Measurements from ENCODE around the gene HDGF.

HDGF gene

DNA sequence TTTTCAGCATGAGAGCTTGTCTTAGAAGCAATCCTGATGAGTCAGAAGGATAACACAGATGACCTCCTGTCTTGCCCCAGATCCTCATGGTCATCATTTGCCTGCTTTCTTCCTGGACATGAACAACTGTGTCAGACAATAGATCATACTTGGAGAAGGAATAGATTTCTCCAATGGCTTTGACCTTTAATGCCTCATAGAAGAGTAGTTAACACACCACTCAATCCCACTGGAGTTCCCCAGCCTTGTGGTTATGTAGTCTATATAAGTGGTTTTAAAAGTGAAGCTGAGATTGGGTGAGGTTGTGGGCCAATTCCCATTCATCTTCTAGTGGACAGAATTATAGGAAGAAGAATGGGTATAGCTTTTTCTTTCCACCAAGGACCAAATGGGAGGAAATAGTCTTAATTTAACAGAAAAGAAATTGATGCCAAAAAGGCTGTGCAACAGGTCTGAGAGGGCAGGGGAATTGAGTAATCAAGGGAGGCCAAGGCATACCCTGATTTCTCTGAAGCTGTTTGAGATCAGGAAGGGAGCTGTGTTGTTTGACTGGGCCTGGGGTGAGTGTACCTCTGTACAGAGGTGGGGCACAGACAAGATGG, 30.2 kb upstream of the HDGF start:
- Histone ChIP-seq H3K9me3 (no peaks in the 10 kb centered on the region), H3K27ac (no peak overlapping the region), H3K4me1 (peaks cover 0 to 13% (median 7%) of the 10 kb centered on the region in 4 donors), H3K27me3 (no peaks in the 10 kb centered on the region), H3K36me3 (peaks cover 24 to 51% (median 38%) of the 10 kb centered on the region in 3 donors), H3K4me3 (no peak overlapping the region)
- TF ChIP-seq, protein P1, sequence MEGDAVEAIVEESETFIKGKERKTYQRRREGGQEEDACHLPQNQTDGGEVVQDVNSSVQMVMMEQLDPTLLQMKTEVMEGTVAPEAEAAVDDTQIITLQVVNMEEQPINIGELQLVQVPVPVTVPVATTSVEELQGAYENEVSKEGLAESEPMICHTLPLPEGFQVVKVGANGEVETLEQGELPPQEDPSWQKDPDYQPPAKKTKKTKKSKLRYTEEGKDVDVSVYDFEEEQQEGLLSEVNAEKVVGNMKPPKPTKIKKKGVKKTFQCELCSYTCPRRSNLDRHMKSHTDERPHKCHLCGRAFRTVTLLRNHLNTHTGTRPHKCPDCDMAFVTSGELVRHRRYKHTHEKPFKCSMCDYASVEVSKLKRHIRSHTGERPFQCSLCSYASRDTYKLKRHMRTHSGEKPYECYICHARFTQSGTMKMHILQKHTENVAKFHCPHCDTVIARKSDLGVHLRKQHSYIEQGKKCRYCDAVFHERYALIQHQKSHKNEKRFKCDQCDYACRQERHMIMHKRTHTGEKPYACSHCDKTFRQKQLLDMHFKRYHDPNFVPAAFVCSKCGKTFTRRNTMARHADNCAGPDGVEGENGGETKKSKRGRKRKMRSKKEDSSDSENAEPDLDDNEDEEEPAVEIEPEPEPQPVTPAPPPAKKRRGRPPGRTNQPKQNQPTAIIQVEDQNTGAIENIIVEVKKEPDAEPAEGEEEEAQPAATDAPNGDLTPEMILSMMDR (IDR thresholded peaks at IDR 0.05): no peak
- intact Hi-C loops (cut with DNase I; ENCODE audit: low total_unique reads): no loop called here
- DNase-seq: no peak

DNA sequence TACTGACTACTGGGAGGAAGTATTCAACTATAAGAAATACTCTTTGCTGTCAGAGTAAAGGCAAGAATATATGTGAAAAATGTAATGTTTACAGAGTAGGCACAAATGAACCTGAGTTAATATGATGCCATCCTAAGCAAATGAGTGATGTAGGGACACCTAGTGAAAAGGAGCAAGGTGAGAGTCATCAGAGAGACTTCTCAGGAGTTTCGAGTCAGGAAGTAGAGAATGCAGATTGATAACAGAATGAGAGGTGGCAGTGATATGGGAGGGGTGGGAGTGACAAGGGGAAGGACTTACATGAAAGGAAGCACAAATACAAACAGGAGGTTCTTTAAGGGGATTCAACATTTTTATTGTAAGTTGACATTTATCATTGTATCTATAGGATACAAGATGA, 26.1 kb upstream of the HDGF start:
- DNase-seq: no peak
- no peaks in the 10 kb centered on the region for H3K9me3 ChIP-seq
- peaks cover 0 to 34% (median 17%) of the 10 kb centered on the region in 4 donors for H3K4me1 ChIP-seq
- no peaks in the 10 kb centered on the region for H3K27me3 ChIP-seq
- TF ChIP-seq, protein P1 (IDR thresholded peaks at IDR 0.05): no peak
- peaks cover 0 to 14% (median 3%) of the 10 kb centered on the region in 3 donors for H3K36me3 ChIP-seq
- H3K4me3 ChIP-seq: no peak overlapping the region
- intact Hi-C loops (cut with DNase I; ENCODE audit: low total_unique reads): no loop called here
- no peak overlapping the region for H3K27ac ChIP-seq

DNA sequence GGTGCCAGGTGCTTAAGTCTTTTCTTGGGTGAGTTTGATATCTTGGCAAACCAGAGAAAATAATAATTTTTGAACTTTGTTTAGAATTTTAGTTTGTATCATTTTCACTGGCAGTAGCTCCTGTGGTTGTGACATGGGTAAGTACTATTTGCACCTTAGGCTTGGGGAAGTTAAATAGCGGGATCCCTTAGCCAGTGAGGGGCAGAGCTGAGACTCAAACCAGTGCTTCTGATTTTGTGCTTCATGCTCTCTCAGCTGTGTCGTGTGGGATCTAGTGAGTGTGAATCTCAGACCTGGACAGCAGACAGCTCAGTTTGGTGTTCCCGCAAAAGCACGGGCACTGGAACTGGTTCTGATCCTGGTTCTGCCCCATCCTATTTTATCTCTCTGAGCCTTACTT, 25.5 kb upstream of the HDGF start:
- peaks cover 0 to 39% (median 19%) of the 10 kb centered on the region in 4 donors for H3K4me1 ChIP-seq

DNA sequence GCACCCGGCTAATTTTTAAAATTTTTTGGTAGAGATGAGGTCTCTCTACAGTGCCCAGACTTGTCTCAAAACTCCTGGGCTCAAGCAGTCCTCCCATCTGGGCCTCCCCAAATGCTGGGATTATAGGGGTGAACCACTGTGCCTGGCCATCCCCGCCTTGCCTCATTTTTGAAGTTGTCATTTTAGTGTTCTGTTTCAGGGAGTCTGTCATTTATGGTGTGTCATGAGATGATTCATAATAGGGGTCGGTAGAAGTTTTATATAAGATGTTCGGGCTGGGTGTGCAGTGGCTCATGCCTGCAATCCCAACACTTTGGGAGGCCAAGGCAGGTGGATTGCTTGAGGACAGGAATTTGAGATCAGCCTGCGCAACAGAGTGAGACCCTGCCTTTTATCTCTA, 24.3 kb upstream of the HDGF start:
- Histone ChIP-seq H3K9me3 (no peaks in the 10 kb centered on the region), H3K27me3 (no peaks in the 10 kb centered on the region), H3K4me1 (peaks cover 0 to 44% (median 24%) of the 10 kb centered on the region in 4 donors), H3K4me3 (no peak overlapping the region), H3K36me3 (peaks cover 0 to 16% (median 8%) of the 10 kb centered on the region in 3 donors), H3K27ac (no peak overlapping the region)
- intact Hi-C loops (cut with DNase I; ENCODE audit: low total_unique reads): no loop called here
- DNase-seq: no peak
- TF ChIP-seq, protein P1 (IDR thresholded peaks at IDR 0.05): no peak

More for the DNA sequence above, 25.5 kb upstream of the HDGF start:
- intact Hi-C loops (cut with DNase I; ENCODE audit: low total_unique reads): no loop called here
- Histone ChIP-seq H3K36me3 (peaks cover 0 to 13% (median 0%) of the 10 kb centered on the region in 3 donors), H3K4me3 (no peak overlapping the region), H3K27ac (no peak overlapping the region), H3K9me3 (no peaks in the 10 kb centered on the region), H3K27me3 (no peaks in the 10 kb centered on the region)
- TF ChIP-seq, protein P1 (IDR thresholded peaks at IDR 0.05): no peak
- DNase-seq: no peak

DNA sequence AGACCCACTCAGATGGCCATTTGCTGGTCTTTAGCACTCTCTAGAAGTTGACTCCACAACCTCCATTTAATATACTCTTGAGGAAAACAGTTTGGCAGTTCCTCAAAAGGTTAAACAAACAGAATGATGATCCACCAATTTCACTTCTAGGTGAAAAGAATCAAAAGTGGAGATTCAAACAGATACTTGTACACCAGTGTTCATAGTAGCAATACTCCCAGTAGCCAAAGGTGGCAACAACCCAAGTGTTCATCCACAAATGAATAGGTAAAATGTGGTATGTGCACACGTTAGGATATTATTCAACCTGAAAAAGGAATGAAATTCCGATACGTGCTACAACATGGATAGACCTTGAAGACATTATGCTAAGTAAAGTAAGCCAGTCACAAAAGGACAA, 22.1 kb upstream of the HDGF start:
- Histone ChIP-seq H3K4me3 (no peak overlapping the region), H3K4me1 (peaks cover 0 to 66% (median 43%) of the 10 kb centered on the region in 4 donors), H3K9me3 (no peaks in the 10 kb centered on the region), H3K27ac (no peak overlapping the region), H3K27me3 (no peaks in the 10 kb centered on the region), H3K36me3 (peaks cover 0 to 22% (median 8%) of the 10 kb centered on the region in 3 donors)
- TF ChIP-seq, protein P1 (IDR thresholded peaks at IDR 0.05): no peak
- intact Hi-C loops (cut with DNase I; ENCODE audit: low total_unique reads): no loop called here
- no peak for DNase-seq
